Endodermal cell (in vitro differentiated cells): ENCODE measurements around the gene ACOX1. TPM values are rescaled to one million over a fixed set of nuclear protein-coding genes. Genes with fewer than 3 reads are reported as not detected.
A peak's percentile ranks its signal among the peaks of the same experiment; 100 is the strongest.
"Not testable (repeated sequence)": the region's sequence is repeated elsewhere in the genome, so short reads cannot be mapped to it uniquely, and the experiment has no call there.

Source experiments
- DNase-seq: peaks from one replicate; pipeline ENCODE4 v3.0.0-alpha.2; 2017
- H3K27ac ChIP-seq: 2 replicates; pipeline ENCODE4 v1.5.1; 2013; ENCODE audit warnings: mild to moderate bottlenecking, low read depth, low read length, moderate library complexity
- H3K27me3 ChIP-seq: 2 replicates; pipeline ENCODE4 v1.6.1; 2013; ENCODE audit warnings: mild to moderate bottlenecking, low read length, moderate library complexity; ENCODE audit not compliant: insufficient read depth, control insufficient read depth, poor library complexity, severe bottlenecking
- H3K36me3 ChIP-seq: 2 replicates; pipeline ENCODE4 v1.7.0; 2013; ENCODE audit warnings: mild to moderate bottlenecking, low read length, moderate library complexity; ENCODE audit not compliant: control insufficient read depth, insufficient read depth
- H3K4me1 ChIP-seq: one replicate; pipeline ENCODE4 v1.7.0; 2013; ENCODE audit warnings: low read length; ENCODE audit not compliant: control insufficient read depth, insufficient read depth
- H3K4me3 ChIP-seq: 2 replicates; pipeline ENCODE4 v1.5.1; 2013; ENCODE audit warnings: mild to moderate bottlenecking, low read length, moderate library complexity
- H3K9ac ChIP-seq: 2 replicates; pipeline ENCODE4 v1.6.1; 2013; ENCODE audit warnings: mild to moderate bottlenecking, low read length, moderate library complexity; ENCODE audit not compliant: poor library complexity, severe bottlenecking; ENCODE audit errors: extremely low read depth
- H3K9me3 ChIP-seq: 2 replicates; pipeline ENCODE4 v1.6.1; 2013; ENCODE audit warnings: mild to moderate bottlenecking, low read length, moderate library complexity; ENCODE audit not compliant: control insufficient read depth
- H3K27ac Mint-ChIP-seq: 2 replicates; pipeline ENCODE4 v1.8.0; 2020; ENCODE audit warnings: mixed read lengths
- H3K27me3 Mint-ChIP-seq: 2 replicates; pipeline ENCODE4 v1.8.0; 2021; ENCODE audit warnings: mild to moderate bottlenecking, mixed read lengths; ENCODE audit not compliant: insufficient read depth
- H3K36me3 Mint-ChIP-seq: 2 replicates; pipeline ENCODE4 v1.8.0; 2020; ENCODE audit warnings: low read depth, mixed read lengths
- H3K4me1 Mint-ChIP-seq: 2 replicates; pipeline ENCODE4 v1.8.0; 2020; ENCODE audit warnings: mixed read lengths
- H3K4me3 Mint-ChIP-seq: 2 replicates; pipeline ENCODE4 v1.8.0; 2020; ENCODE audit warnings: mild to moderate bottlenecking, moderate library complexity, mixed read lengths
- H3K9me3 Mint-ChIP-seq: 2 replicates; pipeline ENCODE4 v1.8.0; 2020; ENCODE audit warnings: mild to moderate bottlenecking, mixed read lengths
- WGBS, 2 experiments: methylation state at CpG; one replicate each; pipeline versions ENCODE4 v1.1.5 to v1.1.7; 2013; ENCODE audit warnings: missing lambda C conversion rate in 2 of 2, mixed read lengths in 1 of 2; ENCODE audit not compliant: insufficient coverage in 1 of 2, insufficient read length in 1 of 2; 5-methylcytosine and 5-hydroxymethylcytosine counted together
- total RNA-seq, 2 donors: library from RNA; stranded (reverse); fragmentation: NEBNext Ultra II Directional in 1 of 2; extraction: Animal tissue kit (Norgen Biotek cat#: 25700) in 1 of 2; gene quantifications; 2 replicates in 1 of 2; 3 replicates in 1 of 2; pipeline ENCODE4 v1.2.1, GENCODE V29; 2021
- TF ChIP-seq, protein P1 (sequence below): fragments of 200-600 bp; sonication (generic); conservative IDR thresholded peaks from 2 replicates; pipeline ENCODE4 v1.5.0; 2021; ENCODE audit warnings: antibody characterized with exemption, mild to moderate bottlenecking

ACOX1 gene
- total RNA-seq, 2 donors from 2014 or later: 28.6 to 37.1 TPM

DNA sequence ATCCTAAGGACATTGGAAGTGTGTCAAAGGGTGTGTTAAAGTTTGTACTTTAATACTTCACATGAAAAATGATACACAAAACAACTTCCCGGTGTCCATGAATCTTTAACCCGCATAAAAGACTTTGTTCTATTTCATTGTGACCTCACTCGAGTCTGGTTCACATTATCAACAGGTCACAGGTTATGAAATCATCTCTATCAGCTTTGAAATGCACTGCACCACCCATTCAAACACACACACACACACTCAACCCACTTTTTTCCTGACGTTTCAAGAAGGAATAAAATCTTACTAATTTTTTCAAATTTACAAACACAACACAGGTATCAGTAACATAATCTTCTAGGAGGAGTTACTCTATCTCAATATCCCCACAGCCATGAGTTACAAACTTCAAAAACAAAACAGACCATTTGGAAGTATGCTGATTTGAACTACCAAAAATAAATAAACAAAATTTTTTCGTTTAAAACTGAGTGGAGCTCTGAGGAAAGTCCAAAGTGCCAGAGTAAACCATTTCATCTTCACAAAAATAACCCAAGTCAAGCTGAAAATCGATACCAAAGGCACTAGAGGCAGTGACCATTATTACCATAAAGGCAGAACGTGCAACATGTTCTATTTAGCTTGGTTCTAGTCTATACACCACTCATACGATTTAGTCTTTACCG lies 2.7 kb downstream of the ACOX1 start:
- peaks cover 53% of the 10 kb centered on the region for H3K36me3 ChIP-seq
- Mint-ChIP-seq H3K4me1 (peaks cover 24% of the 10 kb centered on the region), H3K4me3 (peak overlapping the region; percentile 96), H3K9me3 (no peaks in the 10 kb centered on the region), H3K27ac (no peak overlapping the region), H3K27me3 (no peaks in the 10 kb centered on the region), H3K36me3 (peaks cover 44% of the 10 kb centered on the region)
- DNase-seq: no peak
- H3K27me3 ChIP-seq: no peaks in the 10 kb centered on the region
- no peaks in the 10 kb centered on the region for H3K9me3 ChIP-seq
- TF ChIP-seq, protein P1, sequence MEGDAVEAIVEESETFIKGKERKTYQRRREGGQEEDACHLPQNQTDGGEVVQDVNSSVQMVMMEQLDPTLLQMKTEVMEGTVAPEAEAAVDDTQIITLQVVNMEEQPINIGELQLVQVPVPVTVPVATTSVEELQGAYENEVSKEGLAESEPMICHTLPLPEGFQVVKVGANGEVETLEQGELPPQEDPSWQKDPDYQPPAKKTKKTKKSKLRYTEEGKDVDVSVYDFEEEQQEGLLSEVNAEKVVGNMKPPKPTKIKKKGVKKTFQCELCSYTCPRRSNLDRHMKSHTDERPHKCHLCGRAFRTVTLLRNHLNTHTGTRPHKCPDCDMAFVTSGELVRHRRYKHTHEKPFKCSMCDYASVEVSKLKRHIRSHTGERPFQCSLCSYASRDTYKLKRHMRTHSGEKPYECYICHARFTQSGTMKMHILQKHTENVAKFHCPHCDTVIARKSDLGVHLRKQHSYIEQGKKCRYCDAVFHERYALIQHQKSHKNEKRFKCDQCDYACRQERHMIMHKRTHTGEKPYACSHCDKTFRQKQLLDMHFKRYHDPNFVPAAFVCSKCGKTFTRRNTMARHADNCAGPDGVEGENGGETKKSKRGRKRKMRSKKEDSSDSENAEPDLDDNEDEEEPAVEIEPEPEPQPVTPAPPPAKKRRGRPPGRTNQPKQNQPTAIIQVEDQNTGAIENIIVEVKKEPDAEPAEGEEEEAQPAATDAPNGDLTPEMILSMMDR: no peak
- H3K4me1 ChIP-seq: peaks cover 4% of the 10 kb centered on the region
- H3K27ac ChIP-seq: no peak overlapping the region
- peak overlapping the region; percentile 96 for H3K4me3 ChIP-seq
- WGBS, 2 experiments: 92 to 95% methylated on average over 8 to 9 of the region's 9 CpGs
- H3K9ac ChIP-seq: no peak overlapping the region

- peaks cover 47% of the 10 kb centered on the region for H3K36me3 Mint-ChIP-seq
- TF ChIP-seq, protein P1: no peak
- no peak overlapping the region for H3K27ac Mint-ChIP-seq
- peak overlapping the region; percentile 96 for H3K4me3 Mint-ChIP-seq
- no peaks in the 10 kb centered on the region for H3K9me3 Mint-ChIP-seq
- no peak for DNase-seq
- Histone ChIP-seq H3K4me3 (peak overlapping the region; percentile 96), H3K27me3 (no peaks in the 10 kb centered on the region), H3K4me1 (peaks cover 1% of the 10 kb centered on the region), H3K9ac (no peak overlapping the region), H3K9me3 (no peaks in the 10 kb centered on the region), H3K36me3 (peaks cover 58% of the 10 kb centered on the region), H3K27ac (no peak overlapping the region)
- H3K27me3 Mint-ChIP-seq: no peaks in the 10 kb centered on the region
- peaks cover 20% of the 10 kb centered on the region for H3K4me1 Mint-ChIP-seq
- 96 to 100% methylated on average over 3 to 5 of the region's 5 CpGs for WGBS, 2 experiments
Observed at GRCh38 chr17:75975757-75976174, 3.2 kb downstream of the ACOX1 start.

DNA sequence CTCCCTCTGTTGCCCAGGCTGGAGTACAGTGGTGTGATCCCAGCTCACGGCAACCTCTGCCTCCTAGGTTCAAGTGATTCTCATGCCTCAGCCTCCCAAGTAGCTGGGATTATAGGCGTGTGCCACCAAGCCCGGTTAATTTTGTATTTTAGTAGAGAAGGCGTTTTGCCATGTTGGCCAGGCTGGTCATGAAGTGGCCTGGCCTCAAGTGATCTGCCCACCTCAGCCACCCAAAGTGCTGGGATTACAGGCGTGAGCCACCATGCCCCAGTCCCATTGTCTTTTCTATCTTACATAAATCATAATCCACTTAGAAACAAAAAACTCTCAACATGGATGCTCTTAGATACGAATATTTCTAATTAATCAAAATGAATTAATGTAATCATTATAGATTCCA lies 3.8 kb downstream of the ACOX1 start:
- not testable (repeated sequence) for H3K27me3 Mint-ChIP-seq, DNase-seq, H3K4me3 Mint-ChIP-seq, H3K27ac ChIP-seq, H3K9me3 ChIP-seq, H3K4me1 ChIP-seq, H3K9ac ChIP-seq, H3K27me3 ChIP-seq, H3K27ac Mint-ChIP-seq, H3K9me3 Mint-ChIP-seq
- Histone ChIP-seq H3K4me3 (peak overlapping the region; percentile 96), H3K36me3 (peaks cover 63% of the 10 kb centered on the region)
- WGBS, 2 experiments: 96 to 98% methylated on average over 5 to 6 of the region's 6 CpGs
- Mint-ChIP-seq H3K4me1 (peaks cover 21% of the 10 kb centered on the region), H3K36me3 (peaks cover 51% of the 10 kb centered on the region)
